NCI-H2029 (cell line): ENCODE results near the gene KIF13A.
"Not testable (repeated sequence)": the region's sequence is repeated elsewhere in the genome, so short reads cannot be mapped to it uniquely, and the experiment has no call there.

ENCODE experiments used
- DNase-seq: peaks from one replicate; lab custom pipeline; 2025; lab: John Stamatoyannopoulos, UW

KIF13A gene

GRCh38 chr6:17900011-17900410 lies 87.4 kb downstream of the KIF13A start:
- DNase-seq = no peak

GRCh38 chr6:17899491-17899890 lies 87.9 kb downstream of the KIF13A start:
- DNase-seq = no peak

- DNase-seq = no peak
Observed at GRCh38 chr6:17897681-17898080, 89.8 kb downstream of the KIF13A start.

- no peak for DNase-seq
Observed at GRCh38 chr6:17894905-17895304, 92.5 kb downstream of the KIF13A start.

- DNase-seq = no peak
Observed at GRCh38 chr6:17894191-17894590, 93.2 kb downstream of the KIF13A start.

GRCh38 chr6:17892097-17892686 lies 95.2 kb downstream of the KIF13A start:
- no peak for DNase-seq

- no peak for DNase-seq
Observed at GRCh38 chr6:17890309-17890708, 97.1 kb downstream of the KIF13A start.

GRCh38 chr6:17889777-17890176 lies 97.7 kb downstream of the KIF13A start:
- DNase-seq = not testable (repeated sequence)

GRCh38 chr6:17886891-17887290 lies 100.5 kb downstream of the KIF13A start:
- DNase-seq = no peak

- DNase-seq = no peak
Observed at GRCh38 chr6:17885889-17886576, 101.4 kb downstream of the KIF13A start.

GRCh38 chr6:17884498-17885478 lies 102.6 kb downstream of the KIF13A start:
- no peak for DNase-seq

- DNase-seq = no peak
Observed at GRCh38 chr6:17883665-17884497, 103.6 kb downstream of the KIF13A start.

GRCh38 chr6:17881085-17881858 lies 106.2 kb downstream of the KIF13A start:
- no peak for DNase-seq

GRCh38 chr6:17879184-17879583 lies 108.3 kb downstream of the KIF13A start:
- DNase-seq = no peak

- DNase-seq = no peak
Observed at GRCh38 chr6:17878734-17879133, 108.7 kb downstream of the KIF13A start.

GRCh38 chr6:17877895-17878440 lies 109.5 kb downstream of the KIF13A start:
- DNase-seq = no peak

GRCh38 chr6:17877196-17877894 lies 110.1 kb downstream of the KIF13A start:
- DNase-seq = no peak

GRCh38 chr6:17874753-17875152 lies 112.7 kb downstream of the KIF13A start:
- no peak for DNase-seq

- DNase-seq = no peak
Observed at GRCh38 chr6:17872908-17873307, 114.5 kb downstream of the KIF13A start.

- no peak for DNase-seq
Observed at GRCh38 chr6:17871836-17872235, 115.6 kb downstream of the KIF13A start.
